Liver (tissue), 3 donors: ENCODE measurements around the gene CD79A.

Experiments used
- CTCF ChIP-seq: fragments of 150-350 bp; IDR thresholded peaks from 2 replicates; pipeline ENCODE4 v1.5.1; 2017; ENCODE audit warnings: improper control_type of control experiment, low read depth, low read length; ENCODE audit not compliant: missing input control
- EGR1 ChIP-seq, 2 donors: IDR thresholded peaks; 2 replicates each; pipeline ENCODE4 v1.6.1; 2016 to 2018; ENCODE audit warnings: antibody characterized with exemption in 2 of 2, low read depth in 2 of 2
- FOXA1 ChIP-seq: IDR thresholded peaks from 2 replicates; pipeline ENCODE4 v1.6.1; 2016; ENCODE audit warnings: antibody characterized with exemption
- MAX ChIP-seq: IDR thresholded peaks from 2 replicates; pipeline ENCODE4 v1.6.1; 2016; ENCODE audit warnings: antibody characterized with exemption
- RAD21 ChIP-seq, 2 donors: IDR thresholded peaks; 2 replicates each; pipeline ENCODE4 v1.6.1; 2016; ENCODE audit warnings: antibody characterized with exemption in 2 of 2, mild to moderate bottlenecking in 2 of 2
- YY1 ChIP-seq: IDR thresholded peaks from 2 replicates; pipeline ENCODE4 v1.6.1; 2016; ENCODE audit warnings: antibody characterized with exemption, mild to moderate bottlenecking
- donor health status: healthy.
- donor health status: healthy.

- TF ChIP-seq FOXA1 (no peak), CTCF (no peak), YY1 (no peak), MAX (no peak), RAD21 (IDR thresholded peaks at IDR 0.05) (no peak), EGR1 (IDR thresholded peaks at IDR 0.05; ENCODE audit: low read depth in 2 of 2) (no peak)
Observed at GRCh38 chr19:41880329-41880708, 3.2 kb downstream of the CD79A start.
